B cell (primary cell): ENCODE results near the gene PGS1.

Source experiments
- EZH2 ChIP-seq: IDR thresholded peaks from 2 replicates; pipeline ENCODE4 v1.6.1; 2012; ENCODE audit warnings: borderline replicate concordance, low read depth, mild to moderate bottlenecking, moderate library complexity, low read length; ENCODE audit not compliant: insufficient read depth, poor library complexity, severe bottlenecking
- TF ChIP-seq, protein P1 (sequence below): fragments of 200-600 bp; IDR thresholded peaks from one replicate; pipeline ENCODE4 v1.8.0; 2022; ENCODE audit warnings: antibody characterized with exemption, mild to moderate bottlenecking

DNA sequence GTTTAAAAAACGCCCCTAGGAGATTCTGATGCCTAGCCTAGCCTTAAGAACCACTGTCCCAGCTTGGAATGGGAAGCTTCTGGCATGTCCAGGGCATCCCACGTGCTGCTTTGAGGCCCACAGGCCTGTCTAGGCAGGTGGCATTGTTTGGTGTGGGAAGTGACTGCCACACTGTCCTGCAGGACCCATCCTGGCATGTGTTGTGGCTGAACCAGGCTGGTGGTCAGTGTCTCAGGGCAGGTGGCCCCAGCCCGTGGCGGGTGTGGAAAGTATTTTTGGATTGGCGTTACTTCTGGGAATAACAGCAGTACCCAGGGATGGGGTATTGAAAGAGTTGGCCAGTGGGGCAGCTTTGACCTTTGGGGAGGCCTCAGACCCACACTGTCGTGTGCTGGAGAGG, 27.9 kb downstream of the PGS1 start:
- no peak for TF ChIP-seq EZH2
- TF ChIP-seq, protein P1, sequence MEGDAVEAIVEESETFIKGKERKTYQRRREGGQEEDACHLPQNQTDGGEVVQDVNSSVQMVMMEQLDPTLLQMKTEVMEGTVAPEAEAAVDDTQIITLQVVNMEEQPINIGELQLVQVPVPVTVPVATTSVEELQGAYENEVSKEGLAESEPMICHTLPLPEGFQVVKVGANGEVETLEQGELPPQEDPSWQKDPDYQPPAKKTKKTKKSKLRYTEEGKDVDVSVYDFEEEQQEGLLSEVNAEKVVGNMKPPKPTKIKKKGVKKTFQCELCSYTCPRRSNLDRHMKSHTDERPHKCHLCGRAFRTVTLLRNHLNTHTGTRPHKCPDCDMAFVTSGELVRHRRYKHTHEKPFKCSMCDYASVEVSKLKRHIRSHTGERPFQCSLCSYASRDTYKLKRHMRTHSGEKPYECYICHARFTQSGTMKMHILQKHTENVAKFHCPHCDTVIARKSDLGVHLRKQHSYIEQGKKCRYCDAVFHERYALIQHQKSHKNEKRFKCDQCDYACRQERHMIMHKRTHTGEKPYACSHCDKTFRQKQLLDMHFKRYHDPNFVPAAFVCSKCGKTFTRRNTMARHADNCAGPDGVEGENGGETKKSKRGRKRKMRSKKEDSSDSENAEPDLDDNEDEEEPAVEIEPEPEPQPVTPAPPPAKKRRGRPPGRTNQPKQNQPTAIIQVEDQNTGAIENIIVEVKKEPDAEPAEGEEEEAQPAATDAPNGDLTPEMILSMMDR: no peak
